ENCODE results near the gene C2CD2.

C2CD2 gene

DNA sequence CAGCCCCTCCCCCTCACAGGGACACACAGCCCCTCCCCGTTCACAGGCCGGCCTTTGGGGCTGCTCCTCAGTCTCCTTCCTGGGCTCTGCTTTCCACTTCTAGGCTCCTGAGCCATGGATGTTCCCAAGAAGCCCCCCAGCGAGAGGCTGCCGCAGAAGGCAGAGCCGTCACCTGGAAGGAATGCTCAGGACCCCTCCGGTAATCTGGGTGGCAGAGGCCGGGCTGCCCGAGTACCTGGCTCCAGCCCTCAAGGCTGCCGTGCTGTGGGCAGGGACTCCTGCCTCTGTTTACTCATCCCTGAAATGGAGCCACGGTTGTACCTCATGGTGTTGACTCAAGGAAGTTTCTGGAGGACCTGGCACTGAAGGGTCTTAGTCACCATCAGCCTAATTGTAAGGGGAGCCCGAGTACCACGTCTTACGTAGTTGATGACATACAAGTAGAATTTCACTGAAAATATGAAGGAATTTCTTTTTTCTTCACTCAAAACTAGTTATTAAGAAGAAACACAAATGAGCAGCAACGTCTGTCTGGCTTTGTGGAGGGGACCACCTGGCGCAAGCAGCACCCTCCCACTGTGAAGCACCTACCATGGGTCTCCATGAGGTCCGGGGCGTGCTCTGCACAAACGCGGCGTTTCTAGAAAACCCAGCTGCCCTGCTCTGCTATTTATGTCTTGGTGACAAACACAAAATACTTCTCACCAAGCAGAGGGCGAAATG is 108.3 kb downstream of the C2CD2 start:
- DNase-seq (ENCODE audit: low read depth): no peak

DNA sequence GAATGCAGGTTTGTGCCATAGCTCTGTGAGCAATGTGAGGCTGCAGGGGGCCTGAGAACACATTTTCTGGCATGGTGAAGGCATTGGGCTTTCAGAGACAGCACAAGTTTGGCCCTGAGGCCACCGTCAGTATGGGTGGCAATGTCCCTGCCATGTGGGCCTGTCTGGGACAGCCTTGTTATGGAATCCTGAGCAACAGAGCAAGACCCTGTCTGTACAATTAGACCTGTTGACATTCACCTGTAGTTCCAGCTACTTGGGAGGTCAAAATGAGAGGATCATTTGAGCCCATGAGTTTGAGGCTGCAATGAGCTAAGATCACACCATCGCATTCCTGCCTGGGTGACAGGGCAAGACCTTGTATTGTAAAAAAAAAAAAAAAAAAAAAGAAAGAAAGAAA is 110.2 kb downstream of the C2CD2 start:
- DNase-seq (ENCODE audit: low read depth): no peak

DNA sequence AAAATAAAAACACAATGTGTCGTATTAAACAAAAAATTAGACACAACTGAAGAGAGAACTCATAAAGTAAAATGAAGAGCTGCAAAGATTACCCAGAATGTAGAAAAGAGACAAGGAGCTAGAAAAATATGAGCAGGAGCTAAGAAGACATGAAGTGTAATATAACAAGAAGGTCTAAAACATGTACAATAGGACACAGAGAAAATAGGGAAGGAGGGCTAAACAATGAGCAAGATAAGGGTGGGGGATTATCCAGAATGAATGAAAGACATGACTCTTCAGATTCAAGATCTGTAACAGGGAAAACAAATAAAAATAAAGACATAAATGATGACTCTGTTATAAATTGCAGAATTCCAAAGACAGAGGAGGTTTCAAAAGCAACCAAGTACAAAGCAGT is 112.9 kb downstream of the C2CD2 start:
- no peak for DNase-seq (ENCODE audit: low read depth)

DNA sequence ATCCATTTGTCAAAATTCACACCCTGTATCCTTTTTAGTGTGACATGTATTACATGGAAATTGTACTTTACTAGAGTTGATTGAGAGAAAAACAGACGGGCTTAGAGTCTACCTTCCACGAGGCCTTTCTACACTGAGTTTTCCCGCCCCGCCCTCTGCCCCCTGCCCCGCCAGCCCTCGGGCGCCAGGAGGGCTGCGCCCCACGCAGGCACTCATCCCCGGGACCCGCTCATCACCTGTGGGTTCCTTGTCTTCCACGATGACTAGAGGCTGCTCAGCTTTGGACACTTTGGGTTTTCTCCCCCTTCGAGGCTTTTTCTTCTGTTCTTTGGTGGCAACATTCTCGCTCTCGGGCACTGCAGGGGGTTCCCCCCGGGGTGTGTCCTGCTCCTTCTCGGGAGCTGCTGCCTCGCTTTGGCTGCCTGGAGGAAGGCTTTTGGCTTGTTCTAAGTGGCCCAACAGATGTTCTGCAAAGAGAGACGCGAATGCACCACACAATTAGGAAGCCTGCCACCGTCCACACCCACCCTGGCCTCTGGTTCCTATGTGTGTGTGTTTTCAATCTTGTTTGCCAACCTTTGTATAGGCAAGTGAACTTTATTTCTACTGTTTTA is 114.3 kb downstream of the C2CD2 start:
- no peak for DNase-seq (ENCODE audit: low read depth)

DNA sequence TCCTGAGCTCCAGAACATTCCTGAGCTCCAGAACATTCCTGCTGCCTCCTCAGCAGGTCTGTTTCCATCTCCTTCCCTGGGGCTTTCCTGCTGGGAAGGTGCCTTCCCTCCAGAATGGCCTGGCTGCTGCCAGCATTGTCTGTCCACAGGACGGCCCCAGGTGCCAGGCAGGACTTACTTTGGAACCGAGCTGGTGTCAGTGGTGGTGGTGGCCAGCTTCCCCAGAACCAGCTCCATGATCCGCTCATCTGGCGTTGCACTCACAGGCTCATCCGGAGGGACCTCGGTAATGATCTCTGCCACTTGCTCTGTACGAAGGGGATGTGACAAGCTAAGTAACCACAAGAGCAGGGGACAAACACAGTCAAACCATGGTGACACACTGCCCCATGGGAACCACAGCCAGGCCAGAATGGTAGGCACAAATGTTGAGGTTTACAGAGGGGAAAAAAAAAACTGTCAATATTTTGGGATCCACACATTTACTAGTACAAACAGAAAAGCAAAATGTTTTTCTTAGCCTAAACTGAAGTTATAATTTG is 116.0 kb downstream of the C2CD2 start:
- DNase-seq (ENCODE audit: low read depth): no peak

DNA sequence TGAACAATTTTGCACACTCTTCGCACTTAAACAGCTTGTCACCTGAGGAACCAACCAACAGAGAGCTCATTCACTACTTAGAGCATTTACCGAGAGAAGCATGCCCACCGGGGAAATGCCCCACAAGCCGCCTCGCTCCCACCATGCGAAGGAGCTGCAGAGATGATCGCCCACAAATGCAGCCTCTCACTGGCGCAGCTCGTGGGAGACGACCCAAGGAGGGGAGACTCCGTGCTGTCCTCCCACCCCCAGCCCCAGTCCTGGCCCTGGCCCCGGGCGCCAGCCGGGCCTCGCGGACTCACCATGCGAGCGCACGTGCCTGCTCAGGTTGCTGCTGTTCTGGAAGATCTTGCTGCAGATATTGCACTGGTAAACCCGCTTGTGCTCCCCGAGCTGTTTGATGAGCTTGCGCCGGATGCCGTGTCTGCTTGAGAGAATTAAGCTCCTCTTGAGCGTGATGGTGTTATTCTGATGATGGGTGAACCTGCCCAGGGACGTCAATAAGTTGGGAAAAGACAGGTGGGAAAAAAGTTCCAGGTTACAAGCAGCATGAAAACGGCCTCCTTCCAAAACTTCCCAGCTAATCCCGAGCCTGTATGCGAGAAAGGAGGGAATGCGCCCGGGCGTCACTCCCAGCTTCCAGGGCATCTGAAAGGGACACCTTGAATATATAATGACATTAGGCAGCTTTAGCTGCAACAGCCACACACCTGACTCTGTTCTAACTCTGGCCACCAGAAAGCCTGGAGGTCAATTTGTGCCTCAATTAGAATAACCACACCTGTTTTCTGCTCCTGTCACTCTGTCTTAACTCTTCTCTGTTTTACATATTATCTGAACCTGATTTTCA is 117.4 kb downstream of the C2CD2 start:
- DNase-seq (ENCODE audit: low read depth): no peak

DNA sequence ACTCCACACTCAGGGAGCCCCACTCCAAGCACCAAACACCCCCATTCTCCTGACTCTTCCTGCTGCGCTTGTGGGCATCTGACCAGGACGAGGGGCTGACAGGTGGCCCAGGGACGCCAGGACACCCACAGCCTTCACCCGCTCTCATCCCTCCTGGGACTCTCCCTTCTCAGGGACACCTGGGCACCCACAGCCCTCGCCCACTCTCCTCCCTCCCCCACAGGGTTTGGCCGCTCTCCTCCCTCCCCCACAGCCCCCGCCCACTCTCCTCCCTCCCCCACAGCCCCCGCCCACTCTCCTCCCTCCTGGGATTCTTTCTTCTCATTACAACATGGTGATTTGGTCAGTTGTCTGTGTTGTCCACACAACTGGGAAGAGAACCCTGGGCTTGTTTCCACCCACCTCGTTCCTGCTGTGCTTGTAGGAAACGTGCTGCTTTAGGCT is 118.1 kb downstream of the C2CD2 start:
- no peak for DNase-seq (ENCODE audit: low read depth)
